H1 (cell line): ENCODE data around the gene LPGAT1. TPM values are rescaled to one million over a fixed set of nuclear protein-coding genes. Genes with fewer than 3 reads are reported as not detected.

Experiments used
- CTCF ChIA-PET: fragments of 300-600 bp; sonication (Branson Sonifier 250); formaldehyde crosslinking; loops from one replicate; lab custom pipeline; 2021; ENCODE audit not compliant: partially characterized antibody; lab: Charles Lee
- POLR2A ChIA-PET: fragments of 300-600 bp; sonication (Branson Sonifier 250); formaldehyde crosslinking; loops from one replicate; lab custom pipeline; 2021; ENCODE audit warnings: inconsistent platforms; ENCODE audit not compliant: partially characterized antibody; lab: Charles Lee
- DNase-seq, 2 experiments: peaks; one replicate each; pipeline versions ENCODE4 v3.0.0 to v3.0.0-alpha.2; 2010 to 2022; ENCODE audit warnings: low spot score in 2 of 2, low read depth in 1 of 2, mixed read lengths in 1 of 2
- FAIRE-seq: peaks from 2 replicates; lab custom pipeline; 2011; peaks lifted over from hg19 to GRCh38; lab: Jason Lieb, UNC
- H2AFZ ChIP-seq: 2 replicates; pipeline ENCODE4 v1.8.1; 2012; ENCODE audit warnings: low read length, inconsistent platforms
- H2AK5ac ChIP-seq: 2 replicates; pipeline ENCODE4 v1.6.1; 2013; ENCODE audit warnings: low read depth, low read length
- H2BK120ac ChIP-seq: replicated peaks from 2 replicates; pipeline ENCODE3; 2013; ENCODE audit warnings: low read depth, low read length, inconsistent platforms
- H2BK12ac ChIP-seq: 2 replicates; pipeline ENCODE4 v1.6.1; 2013; ENCODE audit warnings: low read depth, low read length
- H2BK15ac ChIP-seq: 2 replicates; pipeline ENCODE4 v1.6.1; 2013; ENCODE audit warnings: low read length
- H2BK20ac ChIP-seq: 2 replicates; pipeline ENCODE4 v1.6.1; 2013; ENCODE audit warnings: low read length
- H2BK5ac ChIP-seq: 2 replicates; pipeline ENCODE4 v1.6.1; 2013; ENCODE audit warnings: low read depth, low read length
- H3K14ac ChIP-seq: 2 replicates; pipeline ENCODE4 v1.6.1; 2013; ENCODE audit warnings: inconsistent platforms; ENCODE audit not compliant: insufficient read length
- H3K18ac ChIP-seq: 2 replicates; pipeline ENCODE4 v1.6.1; 2013; ENCODE audit warnings: low read length; ENCODE audit errors: extremely low read depth
- H3K23ac ChIP-seq: 2 replicates; pipeline ENCODE4 v1.6.1; 2013; ENCODE audit warnings: inconsistent platforms; ENCODE audit not compliant: insufficient read length
- H3K23me2 ChIP-seq: 2 replicates; pipeline ENCODE4 v1.6.1; 2013; ENCODE audit warnings: low read depth, low read length
- H3K27ac ChIP-seq: 2 replicates; pipeline ENCODE4 v1.6.1; 2011; ENCODE audit warnings: low read depth, low read length, inconsistent platforms
- H3K27me3 ChIP-seq, 4 experiments: replicated peaks in 1 of 4; 1 replicate in 1 of 4; 2 replicates in 3 of 4; pipeline versions ENCODE4 v1.6.1 to v1.8.1; 2011 to 2013; ENCODE audit warnings: low read length in 3 of 4, mild to moderate bottlenecking in 3 of 4, inconsistent platforms in 2 of 4, mixed read lengths in 2 of 4, moderate library complexity in 1 of 4; ENCODE audit not compliant: control insufficient read depth in 3 of 4, insufficient read depth in 3 of 4; ENCODE audit errors: extremely low read depth in 1 of 4
- H3K36me3 ChIP-seq, 4 experiments: 2 replicates each; pipeline versions ENCODE4 v1.6.1 to v1.8.1; 2011 to 2013; ENCODE audit warnings: mild to moderate bottlenecking in 4 of 4, low read length in 3 of 4, moderate library complexity in 2 of 4, control low read depth in 1 of 4, inconsistent platforms in 1 of 4; ENCODE audit not compliant: insufficient read depth in 4 of 4, control insufficient read depth in 2 of 4
- H3K4ac ChIP-seq: replicated peaks from 2 replicates; pipeline ENCODE3; 2013; ENCODE audit warnings: low read length, low read depth, mixed read lengths, inconsistent platforms; ENCODE audit not compliant: insufficient read length
- H3K4me1 ChIP-seq, 4 experiments: replicated peaks in 1 of 4; 1 replicate in 1 of 4; 2 replicates in 3 of 4; pipeline versions ENCODE4 v1.6.1 to v1.8.1; 2011 to 2013; ENCODE audit warnings: low read length in 3 of 4, inconsistent platforms in 2 of 4, mixed read lengths in 1 of 4; ENCODE audit not compliant: insufficient read depth in 4 of 4, control insufficient read depth in 3 of 4
- H3K4me2 ChIP-seq, 2 experiments: 2 replicates each; pipeline versions ENCODE4 v1.6.1 to v1.8.1; 2011 to 2013; ENCODE audit warnings: low read depth in 2 of 2, low read length in 2 of 2, control low read depth in 1 of 2, inconsistent platforms in 1 of 2, mild to moderate bottlenecking in 1 of 2; ENCODE audit not compliant: insufficient read depth in 1 of 2
- H3K4me3 ChIP-seq, 4 experiments: fragments of 200-600, 300-600 bp in 1 of 4; sonication (generic), shearing (Covaris generic), sonication (Bioruptor Twin) in 1 of 4; 2 replicates each; pipeline versions ENCODE4 v1.5.1 to v1.8.1; 2011 to 2016; ENCODE audit warnings: low read length in 4 of 4, low read depth in 3 of 4, control low read depth in 2 of 4, inconsistent platforms in 2 of 4, mild to moderate bottlenecking in 2 of 4, mixed read lengths in 1 of 4, moderate library complexity in 1 of 4; ENCODE audit not compliant: insufficient read depth in 2 of 4; ENCODE audit errors: extremely low read depth in 1 of 4
- H3K56ac ChIP-seq: replicated peaks from 2 replicates; pipeline ENCODE3; 2013; ENCODE audit warnings: low read depth, mild to moderate bottlenecking, mixed read lengths, low read length, inconsistent platforms; ENCODE audit not compliant: insufficient read length
- H3K79me1 ChIP-seq: 2 replicates; pipeline ENCODE4 v1.6.1; 2013; ENCODE audit warnings: low read depth, low read length, control low read depth
- H3K79me2 ChIP-seq, 2 experiments: 2 replicates each; pipeline versions ENCODE4 v1.6.1 to v1.8.1; 2012 to 2013; ENCODE audit warnings: low read length in 2 of 2, mild to moderate bottlenecking in 2 of 2, inconsistent platforms in 1 of 2; ENCODE audit not compliant: insufficient read depth in 2 of 2, control insufficient read depth in 1 of 2
- H3K9ac ChIP-seq, 4 experiments: replicated peaks in 1 of 4; 1 replicate in 1 of 4; 2 replicates in 3 of 4; pipeline versions ENCODE4 v1.6.1 to v1.8.1; 2011 to 2013; ENCODE audit warnings: low read depth in 3 of 4, low read length in 3 of 4, control low read depth in 2 of 4, mild to moderate bottlenecking in 2 of 4, moderate library complexity in 2 of 4, inconsistent platforms in 1 of 4; ENCODE audit errors: extremely low read depth in 1 of 4
- H3K9me3 ChIP-seq, 2 experiments: 2 replicates each; pipeline versions ENCODE4 v1.6.1 to v1.8.1; 2012 to 2013; ENCODE audit warnings: mild to moderate bottlenecking in 2 of 2, moderate library complexity in 2 of 2, control low read depth in 1 of 2, inconsistent platforms in 1 of 2, low read depth in 1 of 2, low read length in 1 of 2, mixed read lengths in 1 of 2; ENCODE audit not compliant: insufficient read depth in 2 of 2
- H4K20me1 ChIP-seq, 2 experiments: replicated peaks in 1 of 2; 2 replicates each; pipeline versions ENCODE3 to v1.8.1; 2011 to 2013; ENCODE audit warnings: inconsistent platforms in 2 of 2, low read length in 2 of 2, mild to moderate bottlenecking in 1 of 2; ENCODE audit not compliant: insufficient read depth in 2 of 2, control insufficient read depth in 1 of 2
- H4K5ac ChIP-seq: 2 replicates; pipeline ENCODE4 v1.6.1; 2013; ENCODE audit warnings: low read length, low read depth, mixed read lengths, inconsistent platforms; ENCODE audit not compliant: insufficient read length
- H4K8ac ChIP-seq: 2 replicates; pipeline ENCODE4 v1.8.0; 2013; ENCODE audit warnings: mild to moderate bottlenecking, moderate library complexity, low read length, inconsistent platforms; ENCODE audit not compliant: insufficient read depth; ENCODE audit errors: extremely low read depth
- H4K91ac ChIP-seq: replicated peaks from 2 replicates; pipeline ENCODE3; 2013; ENCODE audit warnings: low read length, mixed read lengths, inconsistent platforms; ENCODE audit not compliant: insufficient read length
- ASH2L ChIP-seq: fragments of 200-600, 300-600 bp; sonication (generic); IDR thresholded peaks from one replicate; pipeline ENCODE4 v1.7.1; 2017; ENCODE audit warnings: low read length
- CHD2 ChIP-seq: IDR thresholded peaks from 2 replicates; pipeline ENCODE4 v1.6.1; 2012; ENCODE audit warnings: low read length, improper control_type of control experiment
- CTCF ChIP-seq, 3 experiments: IDR thresholded peaks; 1 replicate in 2 of 3; 2 replicates in 1 of 3; pipeline versions ENCODE4 v1.5.1 to v1.6.1; 2011; ENCODE audit warnings: low read length in 3 of 3, mild to moderate bottlenecking in 3 of 3, inconsistent platforms in 2 of 3, low read depth in 1 of 3, moderate library complexity in 1 of 3; ENCODE audit not compliant: insufficient read depth in 1 of 3; ENCODE audit errors: control extremely low read depth in 1 of 3
- EP300 ChIP-seq, 2 experiments: IDR thresholded peaks; 1 replicate in 1 of 2; 2 replicates in 1 of 2; pipeline ENCODE4 v1.6.1; 2011 to 2012; ENCODE audit warnings: low read depth in 2 of 2, low read length in 2 of 2, mild to moderate bottlenecking in 2 of 2, borderline replicate concordance in 1 of 2, inconsistent platforms in 1 of 2, moderate library complexity in 1 of 2
- GTF2F1 ChIP-seq: IDR thresholded peaks from 2 replicates; pipeline ENCODE4 v1.6.1; 2012; ENCODE audit warnings: low read depth, low read length, improper control_type of control experiment, borderline replicate concordance
- JUND ChIP-seq: IDR thresholded peaks from 2 replicates; pipeline ENCODE4 v1.6.1; 2011; ENCODE audit warnings: mild to moderate bottlenecking, improper control_type of control experiment, low read length
- MAFK ChIP-seq: IDR thresholded peaks from 2 replicates; pipeline ENCODE4 v1.6.1; 2012; ENCODE audit warnings: low read depth, mild to moderate bottlenecking, improper control_type of control experiment, low read length
- PHF8 ChIP-seq: fragments of 200-600 bp; sonication (generic); conservative IDR thresholded peaks from 2 replicates; pipeline ENCODE4 v1.7.1; 2012; ENCODE audit warnings: low read depth, mild to moderate bottlenecking, inconsistent platforms, low read length, moderate library complexity
- SAP30 ChIP-seq: fragments of 300-600 bp; sonication (generic); IDR thresholded peaks from 2 replicates; pipeline ENCODE4 v1.7.1; 2012; ENCODE audit warnings: low read length, moderate library complexity, mild to moderate bottlenecking, inconsistent platforms; ENCODE audit not compliant: insufficient read depth, insufficient replicate concordance
- SIRT6 ChIP-seq: IDR thresholded peaks from one replicate; pipeline ENCODE4 v1.7.1; 2012; ENCODE audit warnings: low read length, inconsistent platforms
- SP1 ChIP-seq: IDR thresholded peaks from 2 replicates; pipeline ENCODE4 v1.6.1; 2011; ENCODE audit warnings: low read depth, low read length
- SP2 ChIP-seq: IDR thresholded peaks from 2 replicates; pipeline ENCODE4 v1.6.1; 2012; ENCODE audit warnings: mild to moderate bottlenecking, low read length, inconsistent platforms
- SP4 ChIP-seq: IDR thresholded peaks from 2 replicates; pipeline ENCODE4 v1.6.1; 2012; ENCODE audit warnings: low read length, inconsistent platforms
- WGBS, 2 experiments: shearing (Covaris generic) in 1 of 2; methylation state at CpG; one replicate each; pipeline versions ENCODE4 v1.1.6 to v1.1.7; 2013 to 2015; ENCODE audit warnings: low lambda C conversion rate in 2 of 2, mixed read lengths in 2 of 2, inconsistent platforms in 1 of 2, low coverage in 1 of 2, missing lambda C conversion rate in 1 of 2; ENCODE audit not compliant: insufficient replicate concordance in 2 of 2, insufficient coverage in 1 of 2, insufficient read length in 1 of 2; ENCODE audit errors: extremely low coverage in 1 of 2, missing lambda C conversion rate in 1 of 2; 5-methylcytosine and 5-hydroxymethylcytosine counted together
- polyA plus RNA-seq, 7 experiments: library from polyadenylated mRNA; depleted of rRNA in 3 of 7; stranded (reverse) in 5 of 7; unstranded in 2 of 7; fragments of >200 nt in 5 of 7; fragments of 200-250 nt in 2 of 7; gene quantifications; 1 replicate in 5 of 7; 2 replicates in 1 of 7; 4 replicates in 1 of 7; pipeline versions ENCODE4 v1.2.1 to v1.2.3, GENCODE V29; 2011 to 2013; ENCODE audit warnings: missing spikeins in 2 of 7, mixed read lengths in 2 of 7
- total RNA-seq: library from RNA; stranded (reverse); fragmentation: NEBNext Ultra II Directional; extraction: Animal tissue kit (Norgen Biotek cat#: 25700); gene quantifications from 2 replicates; pipeline ENCODE4 v1.2.1, GENCODE V29; 2021

LPGAT1 gene
- total and polyA plus RNA-seq, 2 of the 8 experiments (the other 6 are each of a cell fraction or from before 2014, with no cell fraction given), result 2.3 to 13.5 TPM

DNA sequence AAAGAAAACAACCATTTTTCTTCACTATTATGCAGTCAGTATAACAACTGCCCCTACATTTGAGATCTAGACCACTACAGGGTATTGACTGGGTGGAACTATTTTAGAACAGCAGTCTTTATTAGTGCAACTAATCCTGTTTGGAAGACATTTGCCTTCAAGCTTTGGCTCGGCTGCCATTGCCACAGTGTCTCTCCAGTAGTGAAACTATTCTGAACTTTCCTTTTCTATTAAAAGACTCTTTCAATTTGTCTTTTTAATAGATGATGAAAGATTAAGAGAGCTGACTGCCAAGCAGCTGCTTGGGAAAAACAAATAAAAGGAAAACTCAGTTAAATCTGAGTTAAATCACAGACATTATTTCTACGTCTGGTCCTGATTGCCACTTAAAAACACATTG, 49.3 kb downstream of the LPGAT1 start:
- Histone ChIP-seq H3K27ac (no peak overlapping the region), H3K18ac (no peak overlapping the region), H3K56ac (no peak overlapping the region), H2AK5ac (no peak overlapping the region), H4K91ac (no peak overlapping the region), H4K20me1 (no peaks in the 10 kb centered on the region), H3K14ac (no peak overlapping the region), H2AFZ (no peak overlapping the region), H2BK5ac (no peak overlapping the region), H3K4ac (no peak overlapping the region), H3K4me3 (no peak overlapping the region), H3K9me3 (no peaks in the 10 kb centered on the region), H3K4me2 (no peak overlapping the region), H2BK15ac (no peak overlapping the region), H3K23me2 (no peaks in the 10 kb centered on the region), H3K23ac (no peak overlapping the region), H3K79me1 (no peaks in the 10 kb centered on the region), H2BK120ac (no peak overlapping the region), H3K4me1 (no peaks in the 10 kb centered on the region), H2BK20ac (no peak overlapping the region), H3K27me3 (no peaks in the 10 kb centered on the region), H4K8ac (no peak overlapping the region), H3K79me2 (no peaks in the 10 kb centered on the region), H3K36me3 (no peaks in the 10 kb centered on the region), H2BK12ac (no peak overlapping the region), H4K5ac (no peak overlapping the region), H3K9ac (no peak overlapping the region)
- 93% methylated on average over 2 of the region's 2 CpGs; no CpG with 5 or more reads in 1 of the 2 experiments for WGBS, 2 experiments
- no peak for FAIRE-seq
- no peak for DNase-seq
- POLR2A ChIA-PET, result no interaction called here
- CTCF ChIA-PET, result no interaction called here
- TF ChIP-seq EP300 (IDR thresholded peaks at IDR 0.05; ENCODE audit: borderline replicate concordance in 1 of 2, low read depth in 2 of 2, low read length in 2 of 2) (no peak), CTCF (IDR thresholded peaks at IDR 0.05; ENCODE audit: control extremely low read depth in 1 of 3, insufficient read depth in 1 of 3, low read depth in 1 of 3, low read length in 3 of 3) (no peak), MAFK (no peak), GTF2F1 (no peak), SAP30 (no peak), SIRT6 (no peak), ASH2L (no peak), SP1 (no peak), PHF8 (no peak), SP4 (no peak), CHD2 (no peak), SP2 (no peak), JUND (no peak)
